ENCODE data around the gene CYYR1.

- TF ChIP-seq, protein P1, sequence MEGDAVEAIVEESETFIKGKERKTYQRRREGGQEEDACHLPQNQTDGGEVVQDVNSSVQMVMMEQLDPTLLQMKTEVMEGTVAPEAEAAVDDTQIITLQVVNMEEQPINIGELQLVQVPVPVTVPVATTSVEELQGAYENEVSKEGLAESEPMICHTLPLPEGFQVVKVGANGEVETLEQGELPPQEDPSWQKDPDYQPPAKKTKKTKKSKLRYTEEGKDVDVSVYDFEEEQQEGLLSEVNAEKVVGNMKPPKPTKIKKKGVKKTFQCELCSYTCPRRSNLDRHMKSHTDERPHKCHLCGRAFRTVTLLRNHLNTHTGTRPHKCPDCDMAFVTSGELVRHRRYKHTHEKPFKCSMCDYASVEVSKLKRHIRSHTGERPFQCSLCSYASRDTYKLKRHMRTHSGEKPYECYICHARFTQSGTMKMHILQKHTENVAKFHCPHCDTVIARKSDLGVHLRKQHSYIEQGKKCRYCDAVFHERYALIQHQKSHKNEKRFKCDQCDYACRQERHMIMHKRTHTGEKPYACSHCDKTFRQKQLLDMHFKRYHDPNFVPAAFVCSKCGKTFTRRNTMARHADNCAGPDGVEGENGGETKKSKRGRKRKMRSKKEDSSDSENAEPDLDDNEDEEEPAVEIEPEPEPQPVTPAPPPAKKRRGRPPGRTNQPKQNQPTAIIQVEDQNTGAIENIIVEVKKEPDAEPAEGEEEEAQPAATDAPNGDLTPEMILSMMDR (IDR thresholded peaks at IDR 0.05) = no peak
- no peak for TF ChIP-seq ZFX (IDR thresholded peaks at IDR 0.05; ENCODE audit: borderline replicate concordance)
Observed at GRCh38 chr21:26422138-26422537, 150.9 kb downstream of the CYYR1 start.
